HG03139 (cell line): Measurements from ENCODE around the gene VARS1.
A peak's percentile ranks its signal among the peaks of the same experiment; 100 is the strongest.
"Not testable (repeated sequence)": the region's sequence is repeated elsewhere in the genome, so short reads cannot be mapped to it uniquely, and the experiment has no call there.

Experiments
- ATAC-seq: cut with Tn5 transposase; IDR thresholded peaks from one replicate; pipeline ENCODE4 v1.9.1; 2021; ENCODE audit not compliant: unreplicated experiment

The VARS1 gene

GRCh38 chr6:31795616-31796298 is at the start of gene VARS1:
TSS of gene VARS1 (minus strand) at chr6:31795752. CDS start at chr6:31795217, 535 bp downstream.
- peak; percentile 73 for ATAC-seq

- no peak for ATAC-seq
Measured at GRCh38 chr6:31844507-31844906, 49.0 kb upstream of the VARS1 start.

DNA sequence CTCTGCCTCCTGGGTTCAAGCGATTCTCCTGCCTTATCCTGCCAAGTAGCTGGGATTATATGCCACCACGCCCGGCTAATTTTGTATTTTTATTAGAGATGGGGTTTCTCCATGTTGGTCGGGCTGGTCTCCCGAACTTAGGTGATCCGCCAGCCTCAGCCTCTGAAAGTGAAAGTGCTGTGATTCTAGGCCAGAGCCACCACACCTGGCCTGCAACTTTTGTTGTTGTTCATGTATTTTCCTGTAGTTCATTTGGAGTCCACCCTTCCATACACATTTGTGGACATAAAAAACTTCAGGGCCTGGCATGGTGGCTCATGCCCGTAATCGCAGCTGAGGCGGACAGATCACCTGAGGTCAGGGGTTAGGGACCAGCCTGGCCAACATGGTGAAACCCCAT is 46.5 kb upstream of the VARS1 start:
- no peak for ATAC-seq

DNA sequence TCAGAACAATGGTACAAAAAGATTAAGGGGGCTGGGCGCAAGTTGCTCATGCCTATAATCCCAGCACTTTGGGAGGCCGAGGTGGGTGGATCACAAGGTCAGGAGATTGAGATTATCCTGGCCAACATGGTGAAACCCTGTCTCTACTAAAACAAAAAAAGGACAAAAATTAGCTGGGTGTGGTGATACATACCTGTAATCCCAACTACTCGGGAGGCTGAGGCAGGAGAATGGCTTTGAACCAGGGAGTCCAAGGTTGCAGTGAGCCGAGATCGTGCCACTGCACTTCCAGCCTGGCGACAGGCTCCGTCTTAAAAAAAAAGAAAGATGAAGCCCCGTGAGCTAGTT is 44.2 kb upstream of the VARS1 start:
- not testable (repeated sequence) for ATAC-seq

DNA sequence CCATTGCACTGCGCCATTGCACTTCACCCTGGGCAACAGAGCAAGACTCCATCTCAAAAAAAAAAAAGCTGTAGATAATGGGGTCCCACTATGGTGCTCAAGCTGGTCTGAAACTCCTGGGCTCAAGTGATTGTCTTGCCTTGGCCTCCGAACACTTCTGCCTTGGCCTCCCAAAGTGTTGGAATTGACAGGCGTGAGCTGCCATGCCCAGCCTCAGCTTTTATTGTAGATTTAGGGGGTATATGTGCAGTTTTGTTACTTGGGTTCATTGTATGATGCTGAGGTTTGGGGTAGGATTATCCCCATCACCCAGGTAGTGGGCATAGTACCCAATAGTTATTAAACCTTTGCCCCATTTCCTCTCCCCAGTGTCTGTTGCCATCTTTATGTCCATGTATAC is 43.4 kb upstream of the VARS1 start:
- ATAC-seq: no peak

DNA sequence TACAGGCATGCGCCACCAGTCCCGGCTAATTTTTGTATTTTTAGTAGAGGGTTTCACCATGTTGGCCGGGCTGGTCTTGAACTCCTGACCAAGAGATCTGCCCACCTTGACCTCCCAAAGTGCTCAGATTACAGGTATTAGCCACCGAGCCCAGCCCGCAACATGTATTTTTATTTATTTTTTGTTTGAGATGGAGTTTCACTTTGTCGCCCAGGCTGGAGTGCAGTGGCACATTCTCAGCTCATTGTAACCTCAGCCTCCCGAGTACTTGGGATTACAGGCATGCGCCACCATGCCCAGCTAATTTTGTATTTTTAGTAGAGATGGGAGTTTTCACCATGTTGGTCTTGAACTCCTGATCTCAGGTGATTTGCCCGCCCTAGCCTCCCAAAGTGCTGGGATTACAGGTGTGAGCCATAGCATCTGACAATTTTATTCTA is 42.6 kb upstream of the VARS1 start:
- not testable (repeated sequence) for ATAC-seq

DNA sequence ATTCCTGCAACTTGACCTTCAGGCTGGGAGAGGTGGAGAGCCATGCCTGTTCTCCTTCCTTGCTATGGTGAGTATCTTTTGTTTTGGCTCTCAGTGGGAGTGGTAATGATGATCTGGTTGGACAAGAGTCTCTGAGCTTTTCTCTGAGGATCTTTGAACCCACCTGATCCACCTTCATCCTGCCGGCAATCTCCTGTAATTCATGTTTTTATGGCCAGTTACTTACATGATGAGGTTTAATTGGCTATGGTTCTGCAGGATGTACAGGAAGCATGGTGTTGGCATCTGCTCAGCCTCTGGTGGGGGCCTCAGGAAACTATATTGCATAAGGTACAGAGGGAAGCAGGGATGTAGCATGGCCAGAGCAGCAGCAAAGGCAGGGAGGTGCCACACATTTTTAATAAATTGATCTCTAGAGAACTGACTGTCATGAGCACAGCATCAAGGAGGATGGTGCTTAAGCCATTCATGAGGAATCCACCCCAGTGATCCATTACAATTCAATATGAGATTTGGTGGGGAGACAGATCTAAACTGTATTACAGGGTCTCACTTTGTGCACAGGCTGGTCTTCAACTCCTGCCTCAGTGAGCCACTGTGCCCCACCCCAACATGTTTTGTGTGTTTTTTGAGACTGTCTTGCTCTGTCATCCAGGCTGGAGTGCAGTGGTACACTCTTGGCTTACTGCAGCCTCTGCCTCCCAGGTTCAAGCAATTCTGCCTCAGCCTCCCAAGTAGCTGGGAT is 42.0 kb upstream of the VARS1 start:
- ATAC-seq: no peak

DNA sequence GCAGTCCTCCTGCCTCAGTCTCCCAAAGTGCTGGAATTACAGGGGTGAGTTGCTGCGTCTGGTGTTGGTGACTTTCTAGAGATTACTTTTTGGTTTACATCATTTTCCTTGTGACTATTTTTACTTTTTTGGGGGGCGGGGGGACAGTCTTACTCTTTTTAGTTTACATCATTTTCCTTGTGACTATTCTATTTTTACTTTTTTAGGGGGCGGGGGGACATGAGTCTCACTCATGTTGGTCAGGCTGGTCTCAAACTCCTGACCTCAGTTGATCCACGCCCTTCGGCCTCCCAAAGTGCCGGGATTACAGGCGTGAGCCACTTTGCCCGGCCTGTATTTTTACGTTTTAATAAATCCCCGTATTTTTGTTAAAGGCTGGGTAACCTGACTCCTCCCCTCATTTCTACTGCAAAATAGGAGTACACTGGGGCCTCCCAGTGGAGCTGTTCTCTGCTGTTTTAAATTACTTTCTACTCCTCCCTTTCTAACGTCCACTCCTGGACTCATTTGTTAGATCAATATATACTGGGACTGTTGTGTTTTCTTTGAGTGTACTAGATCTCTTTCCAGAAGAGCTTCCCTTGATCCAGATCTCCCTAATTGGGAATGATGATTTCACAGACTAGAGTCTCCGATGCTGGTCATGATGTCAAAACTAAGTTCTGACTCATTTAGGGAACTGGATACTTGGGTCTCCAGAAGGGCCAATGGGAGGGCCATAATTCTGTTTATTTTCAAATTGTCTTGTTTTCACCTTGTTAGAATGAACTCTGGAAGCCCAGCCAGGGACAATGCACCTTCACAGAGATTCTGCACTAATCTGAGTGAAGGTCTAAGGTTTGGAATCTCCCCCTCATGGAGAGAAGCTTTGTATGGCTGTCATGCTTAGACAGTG is 41.2 kb upstream of the VARS1 start:
- no peak for ATAC-seq

- ATAC-seq: no peak
Measured at GRCh38 chr6:31836047-31836473, 40.5 kb upstream of the VARS1 start.

DNA sequence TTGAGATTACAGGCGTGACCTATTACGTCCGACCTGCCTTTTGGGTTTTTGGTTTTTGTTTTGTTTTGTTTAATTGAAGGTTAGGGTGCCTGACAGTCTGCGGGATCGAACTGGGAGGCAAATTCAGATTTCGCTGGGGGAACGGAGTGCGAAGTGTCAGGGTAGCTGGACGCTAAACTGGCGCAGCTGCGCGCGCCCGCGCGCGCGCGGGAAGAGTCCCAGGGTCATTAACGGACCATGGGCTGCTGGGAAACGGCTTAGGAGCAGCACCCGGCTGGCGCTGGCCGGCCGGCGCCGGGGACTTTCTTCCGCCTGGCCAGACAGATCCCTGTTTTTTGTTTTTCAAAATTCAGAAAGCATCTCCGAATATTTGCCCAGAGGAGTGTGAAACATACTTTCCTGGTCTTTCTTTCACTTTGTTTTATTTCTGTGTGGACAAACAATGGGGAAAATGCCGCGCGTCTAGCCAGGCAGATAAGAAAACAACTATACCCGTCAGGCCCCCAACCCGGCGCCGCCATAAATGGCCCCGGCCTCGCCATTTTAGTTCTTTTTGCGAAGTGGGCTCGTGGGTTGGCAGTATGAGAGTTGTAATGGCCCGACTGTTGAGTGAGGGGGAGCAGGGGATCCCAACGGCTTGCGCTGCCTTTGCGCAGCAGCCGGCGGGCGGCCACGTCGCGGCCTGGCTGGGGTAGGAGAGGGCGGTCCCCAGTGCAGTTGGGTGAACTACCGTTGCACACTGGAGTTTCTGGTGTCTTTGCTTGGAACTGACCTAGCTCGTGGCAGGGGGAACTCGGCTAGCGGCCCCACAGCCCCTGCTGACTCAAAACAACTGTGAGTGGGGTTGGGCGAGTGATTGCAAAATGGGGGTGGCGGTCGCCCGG is 39.1 kb upstream of the VARS1 start:
- ATAC-seq: peak; percentile 37

DNA sequence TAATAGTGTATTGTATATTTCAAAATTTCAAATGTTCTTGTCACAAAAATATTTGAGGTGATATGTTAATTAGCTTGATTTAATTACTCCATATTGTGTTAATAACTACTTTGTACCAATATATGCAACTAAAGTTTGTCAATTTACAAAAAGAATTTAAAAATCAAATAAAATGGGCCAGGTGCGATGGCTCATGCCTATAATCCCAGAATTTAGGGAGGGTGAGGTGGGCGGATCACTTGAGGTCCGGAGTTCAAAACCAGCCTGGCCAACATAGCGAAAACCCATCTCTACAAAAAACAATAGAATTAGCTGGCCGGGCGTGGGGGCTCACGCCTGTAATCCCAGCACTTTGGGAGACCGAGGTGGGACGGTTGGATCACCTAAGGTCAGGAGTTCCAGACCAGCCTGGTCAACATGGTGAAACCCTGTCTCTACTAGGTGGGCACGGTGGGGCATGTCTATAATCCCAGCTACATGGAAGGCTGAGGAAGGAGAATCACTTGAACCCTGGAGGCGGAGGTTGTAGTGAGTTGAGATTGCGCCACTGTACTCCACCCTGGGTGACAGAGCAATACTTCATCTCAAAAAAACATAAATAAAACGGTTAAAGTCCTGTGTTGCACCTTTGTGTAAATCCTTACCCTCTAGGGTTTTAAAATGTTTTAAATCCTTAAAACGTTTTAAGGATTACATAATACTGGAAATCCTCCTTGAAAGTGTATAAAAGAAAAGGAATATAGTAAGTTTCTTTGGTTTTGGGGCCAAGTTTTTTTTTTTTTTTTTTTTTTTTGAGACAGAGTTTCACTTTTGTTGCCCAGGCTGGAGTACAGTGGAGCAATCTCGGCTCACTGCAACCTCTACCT is 36.0 kb upstream of the VARS1 start:
- no peak for ATAC-seq

GRCh38 chr6:31830886-31831335 is 35.4 kb upstream of the VARS1 start:
- no peak for ATAC-seq

- ATAC-seq: no peak
Measured at GRCh38 chr6:31829633-31830283, 34.2 kb upstream of the VARS1 start.

- peak; percentile 52 for ATAC-seq
Measured at GRCh38 chr6:31827286-31828079, 31.9 kb upstream of the VARS1 start, which contains the start of gene HSPA1B. TSS of gene HSPA1B (plus strand) at chr6:31827738. CDS start at chr6:31827951, 213 bp downstream.

GRCh38 chr6:31826793-31827285 is 31.3 kb upstream of the VARS1 start:
- ATAC-seq: no peak

DNA sequence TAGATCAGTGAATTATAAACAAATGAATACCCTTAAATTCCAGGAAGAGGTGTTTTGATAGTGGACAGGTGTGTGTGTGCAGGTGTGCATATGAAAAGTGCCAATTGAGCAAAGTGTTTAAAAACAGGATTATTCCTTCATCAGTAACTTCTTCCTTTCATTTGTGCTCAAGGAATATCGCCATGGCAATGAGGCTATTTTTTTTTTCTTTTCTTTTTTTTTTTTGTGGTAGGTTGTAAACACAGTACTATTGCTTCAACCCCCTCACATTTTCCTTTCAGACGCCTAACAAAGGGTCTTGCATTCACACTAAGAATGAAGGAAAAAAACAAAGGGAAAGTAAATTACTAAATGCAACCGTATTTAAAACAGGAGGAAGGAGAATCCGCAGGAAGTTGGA is 30.0 kb upstream of the VARS1 start:
- ATAC-seq: no peak

- not testable (repeated sequence) for ATAC-seq
Measured at GRCh38 chr6:31823592-31824196, 28.1 kb upstream of the VARS1 start.
